Smooth muscle cell (in vitro differentiated cells): ENCODE data around the gene DOCK9. TPM values are rescaled to one million over a fixed set of nuclear protein-coding genes. Genes with fewer than 3 reads are reported as not detected.

Experiments
- DNase-seq: peaks from one replicate; lab custom pipeline; 2025; ENCODE audit not compliant: unreplicated experiment; lab: John Stamatoyannopoulos, UW
- H2AFZ ChIP-seq: fragments of 200-600 bp; sonication (generic); 2 replicates; pipeline ENCODE4 v1.6.0; 2016; ENCODE audit warnings: antibody characterized with exemption, low read depth, mild to moderate bottlenecking
- H3F3A ChIP-seq: fragments of 200-600 bp; sonication (generic); 2 replicates; pipeline ENCODE4 v1.6.0; 2017; ENCODE audit warnings: antibody characterized with exemption, low read depth
- H3K27ac ChIP-seq: fragments of 200-600 bp; sonication (generic); 2 replicates; pipeline ENCODE4 v1.5.1; 2016; ENCODE audit warnings: low read depth, mild to moderate bottlenecking
- H3K27me3 ChIP-seq: fragments of 200-600 bp; sonication (generic); 2 replicates; pipeline ENCODE4 v1.6.1; 2016; ENCODE audit warnings: low read depth, mild to moderate bottlenecking
- H3K36me3 ChIP-seq: fragments of 200-600 bp; sonication (generic); 2 replicates; pipeline ENCODE4 v1.5.1; 2016; ENCODE audit warnings: low read depth
- H3K4me1 ChIP-seq: fragments of 200-600 bp; sonication (generic); 2 replicates; pipeline ENCODE4 v1.5.1; 2016; ENCODE audit warnings: low read depth
- H3K4me2 ChIP-seq: fragments of 200-600 bp; sonication (generic); 2 replicates; pipeline ENCODE4 v1.6.0; 2016; ENCODE audit warnings: mild to moderate bottlenecking
- H3K4me3 ChIP-seq: fragments of 200-600 bp; sonication (generic); 2 replicates; pipeline ENCODE4 v1.5.1; 2016; ENCODE audit warnings: mild to moderate bottlenecking
- H3K79me2 ChIP-seq: fragments of 200-600 bp; sonication (generic); 2 replicates; pipeline ENCODE4 v1.6.0; 2016; ENCODE audit warnings: low read depth, mild to moderate bottlenecking
- H3K9ac ChIP-seq: fragments of 200-600 bp; sonication (generic); 2 replicates; pipeline ENCODE4 v1.6.0; 2016; ENCODE audit warnings: low read depth
- H3K9me3 ChIP-seq: fragments of 200-600 bp; sonication (generic); replicated peaks from 2 replicates; pipeline ENCODE4 v1.5.1; 2016; ENCODE audit warnings: low read depth
- H4K20me1 ChIP-seq: fragments of 200-600 bp; sonication (generic); 2 replicates; pipeline ENCODE4 v1.6.0; 2016; ENCODE audit warnings: low read depth
- CTCF ChIP-seq: fragments of 200-600 bp; sonication (generic); IDR thresholded peaks from 2 replicates; pipeline ENCODE4 v1.5.1; 2017; ENCODE audit warnings: borderline replicate concordance, mild to moderate bottlenecking, antibody characterized with exemption; ENCODE audit not compliant: insufficient read depth, poor library complexity, severe bottlenecking
- WGBS: methylation state at CpG from one replicate; pipeline ENCODE4 v1.1.7; 2016; ENCODE audit warnings: low lambda C conversion rate; 5-methylcytosine and 5-hydroxymethylcytosine counted together
- polyA plus RNA-seq: library from polyadenylated mRNA; unstranded; fragments of >200 nt; fragmentation: Nextera tagmentation; extraction: Ambion mirVana; gene quantifications from 2 replicates; pipeline ENCODE4 v1.2.1, GENCODE V29; 2016
- total RNA-seq: library from RNA; depleted of rRNA; stranded (reverse); fragments of >200 nt; gene quantifications from 2 replicates; pipeline ENCODE4 v1.2.3, GENCODE V29; 2014

DOCK9 gene
- total and polyA plus RNA-seq, 2 experiments from 2014 or later: 5.7 to 25.1 TPM

- DNase-seq: no peak
- Histone ChIP-seq H3K36me3 (no peaks in the 10 kb centered on the region), H4K20me1 (no peaks in the 10 kb centered on the region), H3K9ac (no peak overlapping the region), H3F3A (no peaks in the 10 kb centered on the region), H3K4me1 (peaks cover 9% of the 10 kb centered on the region), H2AFZ (no peak overlapping the region), H3K79me2 (no peaks in the 10 kb centered on the region), H3K9me3 (no peaks in the 10 kb centered on the region), H3K4me2 (no peak overlapping the region), H3K4me3 (no peak overlapping the region), H3K27ac (peak overlapping the region; percentile 17), H3K27me3 (no peaks in the 10 kb centered on the region)
- WGBS: 79% methylated on average over 11 of the region's 11 CpGs
- TF ChIP-seq CTCF: no peak
Observed at GRCh38 chr13:98960606-98961502, 17.0 kb downstream of the DOCK9 start.

- H3K4me1 ChIP-seq: peaks cover 9% of the 10 kb centered on the region
- no peak overlapping the region for H3K27ac ChIP-seq
- TF ChIP-seq CTCF: no peak
- H3K27me3 ChIP-seq: no peaks in the 10 kb centered on the region
- WGBS: 78% methylated on average over 14 of the region's 14 CpGs
- H3K4me2 ChIP-seq: no peak overlapping the region
- no peaks in the 10 kb centered on the region for H3F3A ChIP-seq
- H3K79me2 ChIP-seq: no peaks in the 10 kb centered on the region
- no peak overlapping the region for H2AFZ ChIP-seq
- H3K9me3 ChIP-seq: no peaks in the 10 kb centered on the region
- no peak overlapping the region for H3K4me3 ChIP-seq
- H4K20me1 ChIP-seq: no peaks in the 10 kb centered on the region
- H3K9ac ChIP-seq: no peak overlapping the region
- no peaks in the 10 kb centered on the region for H3K36me3 ChIP-seq
- DNase-seq: no peak
Observed at GRCh38 chr13:98959786-98960605, 17.9 kb downstream of the DOCK9 start.

- Histone ChIP-seq H3F3A (no peaks in the 10 kb centered on the region), H3K4me1 (peaks cover 9% of the 10 kb centered on the region), H3K9me3 (no peaks in the 10 kb centered on the region), H3K4me2 (no peak overlapping the region), H3K79me2 (no peaks in the 10 kb centered on the region), H3K4me3 (no peak overlapping the region), H3K27ac (no peak overlapping the region), H3K9ac (no peak overlapping the region), H3K36me3 (no peaks in the 10 kb centered on the region), H4K20me1 (no peaks in the 10 kb centered on the region), H3K27me3 (no peaks in the 10 kb centered on the region), H2AFZ (no peak overlapping the region)
- TF ChIP-seq CTCF: no peak
- 93% methylated on average over 2 of the region's 2 CpGs for WGBS
- DNase-seq: no peak
Observed at GRCh38 chr13:98959291-98959690, 18.6 kb downstream of the DOCK9 start.
